CD4-positive, alpha-beta T cell treated with Interleukin-15 for 1 hour (primary cell): Measurements from ENCODE around the gene SBK2.
A peak's percentile ranks its signal among the peaks of the same experiment; 100 is the strongest.

Experiments used
- DNase-seq: peaks from one replicate; pipeline ENCODE4 v3.0.0-alpha.2; 2020

The SBK2 gene

DNA sequence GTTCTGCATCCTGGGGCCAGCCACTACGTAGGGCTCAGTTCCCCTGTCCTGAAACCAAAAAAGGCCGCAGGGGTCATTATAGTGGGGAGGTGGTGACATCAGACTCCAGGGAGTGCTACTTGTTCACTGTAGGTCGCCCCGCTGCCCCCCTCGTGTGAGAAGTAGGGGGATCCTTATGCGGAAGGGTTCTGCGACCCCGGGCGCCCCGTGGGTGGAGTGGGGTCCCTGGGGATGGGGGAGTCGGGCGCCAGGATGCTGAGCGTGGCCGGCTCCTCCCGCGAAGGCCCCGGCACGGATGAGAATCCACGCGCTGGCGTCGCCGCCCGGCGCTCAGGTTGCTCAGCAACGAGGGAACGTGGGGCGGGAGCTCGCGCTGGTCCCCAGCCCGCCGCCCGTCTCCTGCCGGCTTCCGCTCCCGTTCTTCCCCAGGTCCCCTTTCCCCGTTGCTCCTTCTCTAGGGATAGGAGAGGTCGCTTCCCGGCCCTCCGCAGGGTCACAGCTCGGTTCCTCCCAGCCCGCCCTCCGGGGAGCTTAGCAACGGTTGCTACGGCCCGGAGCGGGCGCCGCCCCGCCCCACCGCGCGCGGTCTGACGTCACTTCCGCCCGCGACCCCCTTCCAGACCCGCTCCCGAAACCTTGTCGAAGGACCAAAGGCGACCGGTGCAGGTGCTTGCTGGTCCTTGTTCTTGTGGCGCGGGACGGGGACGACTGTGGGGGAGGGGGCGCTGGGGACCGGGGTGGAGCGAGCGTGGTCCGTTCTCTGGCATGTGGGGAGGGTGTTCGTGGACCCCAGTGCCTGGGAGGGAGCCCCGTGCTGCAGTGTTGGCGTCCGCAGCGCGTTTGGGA, 52.1 kb downstream of the SBK2 start, which contains the start of gene NAT14:
Gene NAT14 (plus strand): TSS at position 596 of the 846 bp plus-strand sequence. CDS start 521 bp downstream, outside the sequence.
- peak; percentile 74 for DNase-seq

DNA sequence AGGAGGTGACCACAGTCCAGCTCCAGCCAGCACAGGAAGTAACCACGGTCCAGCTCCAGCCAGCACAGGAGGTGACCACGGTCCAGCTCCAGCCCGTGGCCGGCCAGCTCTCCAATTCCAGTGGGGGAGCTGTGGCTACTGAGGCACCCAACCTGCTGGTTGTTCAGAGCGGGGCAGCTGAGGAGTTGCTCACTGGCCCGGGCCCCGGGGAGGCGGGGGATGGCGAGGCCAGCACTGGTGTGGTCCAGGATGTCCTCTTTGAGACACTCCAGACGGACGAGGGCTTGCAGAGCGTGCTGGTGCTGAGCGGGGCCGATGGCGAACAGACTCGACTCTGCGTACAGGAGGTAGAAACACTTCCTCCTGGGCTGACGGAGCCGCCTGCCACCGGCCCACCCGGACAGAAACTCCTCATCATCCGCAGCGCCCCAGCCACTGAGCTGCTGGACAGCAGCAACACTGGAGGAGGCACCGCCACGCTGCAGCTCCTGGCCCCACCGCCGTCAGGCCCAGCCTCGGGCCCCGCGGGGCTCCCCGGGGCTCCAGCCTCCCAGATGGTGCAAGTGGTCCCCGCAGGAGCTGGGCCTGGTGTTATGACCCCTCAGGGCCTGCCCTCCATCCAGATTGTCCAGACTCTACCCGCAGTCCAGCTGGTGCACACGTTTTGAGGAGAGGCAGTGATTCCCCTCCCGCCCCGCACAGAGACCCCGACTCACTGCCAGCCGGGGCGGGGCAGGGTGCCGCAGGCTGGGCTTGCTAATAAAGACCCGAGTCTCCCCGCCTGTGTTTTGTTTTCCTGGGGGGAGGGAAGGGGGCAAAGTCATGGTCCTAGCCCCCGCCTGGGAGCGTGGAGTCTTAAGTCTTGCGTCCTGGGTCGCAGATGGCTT, 53.0 kb downstream of the SBK2 start:
- no peak for DNase-seq

DNA sequence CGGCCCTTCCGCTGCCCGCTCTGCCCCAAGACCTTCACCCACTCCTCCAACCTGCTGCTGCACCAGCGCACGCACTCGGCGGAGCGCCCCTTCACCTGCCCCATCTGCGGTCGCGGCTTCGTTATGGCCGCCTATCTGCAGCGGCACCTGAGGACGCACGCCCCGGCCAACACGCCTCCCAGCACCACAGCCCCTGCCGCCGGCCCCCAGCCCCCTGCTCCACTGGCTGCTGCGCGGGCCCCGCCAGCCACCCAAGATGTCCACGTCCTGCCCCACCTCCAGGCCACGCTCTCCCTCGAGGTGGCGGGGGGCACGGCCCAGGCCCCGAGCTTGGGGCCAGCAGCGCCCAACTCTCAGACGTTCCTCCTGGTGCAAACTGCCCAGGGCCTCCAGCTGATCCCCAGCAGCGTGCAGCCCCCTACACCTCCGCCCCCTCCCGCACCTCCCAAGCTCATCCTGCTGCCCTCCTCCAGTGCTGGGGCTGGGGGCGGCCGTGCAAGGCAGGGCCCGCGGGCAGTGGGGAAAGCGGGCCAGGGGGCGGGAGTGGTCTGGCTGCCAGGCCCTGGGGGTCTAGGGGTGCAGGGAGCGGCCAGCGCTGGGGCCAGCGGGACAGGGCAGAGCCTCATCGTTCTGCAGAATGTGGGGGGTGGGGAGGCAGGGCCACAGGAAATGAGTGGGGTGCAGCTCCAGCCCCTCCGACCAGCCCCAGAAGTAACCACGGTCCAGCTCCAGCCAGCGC, 53.8 kb downstream of the SBK2 start:
- DNase-seq = no peak

DNA sequence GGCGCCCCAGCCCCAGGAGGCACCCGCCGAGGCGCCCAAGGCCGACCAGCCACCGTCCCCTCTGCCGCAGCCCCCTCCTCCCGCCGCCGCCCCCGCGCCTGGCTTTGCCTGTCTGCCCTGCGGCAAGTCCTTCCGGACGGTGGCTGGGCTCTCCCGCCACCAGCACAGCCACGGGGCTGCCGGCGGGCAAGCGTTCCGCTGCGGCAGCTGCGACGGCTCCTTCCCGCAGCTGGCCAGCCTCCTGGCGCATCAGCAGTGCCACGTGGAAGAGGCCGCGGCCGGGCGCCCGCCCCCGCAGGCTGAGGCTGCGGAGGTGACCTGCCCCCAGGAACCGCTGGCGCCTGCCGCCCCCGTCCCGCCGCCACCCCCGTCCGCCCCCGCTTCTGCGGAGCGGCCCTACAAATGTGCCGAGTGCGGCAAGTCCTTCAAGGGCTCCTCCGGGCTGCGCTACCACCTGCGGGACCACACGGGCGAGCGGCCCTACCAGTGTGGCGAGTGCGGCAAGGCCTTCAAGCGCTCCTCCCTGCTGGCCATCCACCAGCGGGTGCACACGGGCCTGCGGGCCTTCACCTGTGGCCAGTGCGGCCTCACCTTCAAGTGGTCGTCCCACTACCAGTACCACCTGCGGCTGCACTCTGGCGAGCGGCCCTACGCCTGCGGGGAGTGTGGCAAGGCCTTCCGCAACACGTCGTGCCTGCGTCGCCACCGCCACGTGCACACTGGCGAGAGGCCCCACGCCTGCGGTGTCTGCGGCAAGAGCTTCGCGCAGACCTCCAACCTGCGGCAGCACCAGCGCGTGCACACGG, 54.6 kb downstream of the SBK2 start:
- DNase-seq = no peak

DNA sequence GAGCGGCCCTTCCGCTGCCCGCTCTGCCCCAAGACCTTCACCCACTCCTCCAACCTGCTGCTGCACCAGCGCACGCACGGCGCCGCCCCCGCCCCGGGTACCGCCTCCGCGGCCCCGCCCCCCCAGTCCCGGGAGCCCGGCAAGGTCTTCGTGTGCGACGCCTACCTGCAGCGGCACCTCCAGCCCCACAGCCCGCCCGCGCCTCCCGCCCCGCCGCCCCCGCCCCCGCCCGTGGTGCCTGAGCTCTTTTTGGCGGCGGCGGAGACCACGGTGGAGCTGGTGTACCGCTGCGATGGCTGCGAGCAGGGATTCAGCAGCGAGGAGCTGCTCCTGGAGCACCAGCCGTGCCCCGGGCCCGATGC, 55.2 kb downstream of the SBK2 start:
- DNase-seq = no peak

DNA sequence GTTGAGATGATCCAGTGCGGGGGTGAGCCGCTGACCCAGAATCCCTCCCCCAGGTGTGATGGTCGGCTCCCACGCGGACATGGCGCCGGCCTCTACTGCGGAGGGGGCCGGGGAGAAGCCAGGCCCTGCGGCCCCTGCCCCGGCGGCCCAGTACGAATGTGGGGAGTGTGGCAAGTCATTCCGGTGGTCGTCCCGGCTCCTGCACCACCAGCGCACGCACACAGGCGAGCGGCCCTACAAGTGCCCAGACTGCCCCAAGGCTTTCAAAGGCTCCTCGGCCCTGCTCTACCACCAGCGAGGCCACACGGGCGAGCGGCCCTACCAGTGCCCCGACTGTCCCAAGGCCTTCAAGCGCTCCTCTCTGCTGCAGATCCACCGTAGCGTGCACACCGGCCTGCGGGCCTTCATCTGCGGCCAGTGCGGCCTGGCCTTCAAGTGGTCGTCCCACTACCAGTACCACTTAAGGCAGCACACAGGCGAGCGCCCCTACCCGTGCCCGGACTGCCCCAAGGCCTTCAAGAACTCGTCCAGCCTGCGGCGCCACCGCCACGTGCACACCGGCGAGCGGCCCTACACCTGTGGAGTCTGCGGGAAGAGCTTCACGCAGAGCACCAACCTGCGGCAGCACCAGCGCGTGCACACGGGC, 55.7 kb downstream of the SBK2 start:
- DNase-seq = no peak

DNA sequence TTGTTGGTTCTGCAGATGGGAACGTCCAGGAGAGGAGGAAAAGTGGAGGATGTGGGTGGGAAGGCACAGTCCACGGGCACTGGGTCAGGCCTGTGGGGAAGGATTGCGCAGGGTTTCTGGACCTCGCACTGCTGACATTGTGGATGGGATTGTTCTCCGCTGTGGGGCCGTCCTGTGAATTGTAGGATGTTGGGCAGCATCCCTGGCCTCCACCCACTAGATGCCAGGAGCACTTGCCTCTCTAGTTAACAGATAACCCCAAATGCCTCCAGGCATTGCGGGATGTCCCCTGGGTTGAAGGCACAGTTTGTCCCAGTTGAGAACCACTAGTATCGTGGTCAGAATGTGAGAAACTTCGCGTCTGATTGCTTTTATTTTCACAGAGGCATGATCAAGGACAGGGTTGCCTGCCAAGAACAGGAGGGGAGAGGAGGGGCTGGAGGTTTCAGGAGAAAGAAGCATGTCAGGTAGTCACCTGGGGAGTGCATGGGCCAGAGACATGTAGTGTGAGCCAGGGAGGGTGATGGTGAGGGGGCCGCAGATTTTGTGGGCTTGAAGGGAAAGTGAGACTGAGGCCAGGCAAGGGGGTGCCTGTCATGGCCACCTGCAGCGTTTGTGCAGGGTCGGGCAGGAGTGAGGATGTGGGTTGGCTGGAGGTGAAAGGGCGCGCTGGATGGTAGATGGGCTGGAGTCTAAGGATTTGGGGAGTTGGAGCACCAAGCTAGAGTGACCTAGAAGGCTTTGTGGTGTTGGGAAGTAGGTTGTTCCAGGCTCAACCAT, 57.3 kb downstream of the SBK2 start:
- no peak for DNase-seq

DNA sequence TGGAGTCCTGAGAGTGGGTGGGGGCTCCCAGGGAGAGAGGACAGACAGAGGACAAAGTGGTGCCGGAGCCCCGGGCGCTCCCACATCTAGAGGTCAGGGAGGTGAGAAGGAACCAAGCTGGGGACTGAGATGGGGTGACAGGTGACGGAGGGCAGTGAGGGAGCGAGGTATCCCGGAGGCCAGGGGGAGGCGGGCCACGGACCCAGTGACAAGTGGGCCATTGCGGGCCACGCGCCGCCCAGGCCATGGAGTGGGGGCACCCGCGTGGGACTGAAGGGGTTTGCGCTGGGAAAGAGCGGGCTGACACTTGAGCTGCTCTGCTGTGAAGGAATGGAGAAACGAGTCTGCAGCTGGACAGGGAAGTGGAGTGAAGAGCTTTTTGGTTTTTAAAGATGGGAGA, 57.9 kb downstream of the SBK2 start:
- no peak for DNase-seq
